Nephron progenitor cell (in vitro differentiated cells): ENCODE results near the gene PTPRU.

Experiments
- DNase-seq: peaks from one replicate; pipeline ENCODE4 v3.0.0; 2021
- H3K27ac Mint-ChIP-seq: 2 replicates; pipeline ENCODE4 v1.8.0; 2021; ENCODE audit warnings: mild to moderate bottlenecking, moderate library complexity, mixed read lengths
- H3K27me3 Mint-ChIP-seq: 2 replicates; pipeline ENCODE4 v1.8.0; 2021; ENCODE audit warnings: mild to moderate bottlenecking, low read depth, mixed read lengths; ENCODE audit not compliant: poor library complexity
- H3K36me3 Mint-ChIP-seq: 2 replicates; pipeline ENCODE4 v1.8.0; 2021; ENCODE audit warnings: low read depth, mixed read lengths
- H3K4me1 Mint-ChIP-seq: 2 replicates; pipeline ENCODE4 v1.8.0; 2021; ENCODE audit warnings: mixed read lengths
- H3K4me3 Mint-ChIP-seq: 2 replicates; pipeline ENCODE4 v1.8.0; 2021; ENCODE audit warnings: mild to moderate bottlenecking, moderate library complexity, mixed read lengths
- H3K9me3 Mint-ChIP-seq: 2 replicates; pipeline ENCODE4 v1.8.0; 2021; ENCODE audit warnings: mild to moderate bottlenecking, moderate library complexity, mixed read lengths
- CTCF ChIP-seq: fragments of 200-600 bp; sonication (generic); IDR thresholded peaks from 2 replicates; pipeline ENCODE4 v1.5.0; 2021; ENCODE audit warnings: antibody characterized with exemption

The PTPRU gene

GRCh38 chr1:29320156-29320940 is 84.0 kb downstream of the PTPRU start:
- H3K27ac Mint-ChIP-seq, result no peak overlapping the region
- no peak for DNase-seq
- H3K4me3 Mint-ChIP-seq, result no peak overlapping the region
- H3K4me1 Mint-ChIP-seq, result peaks cover 34% of the 10 kb centered on the region
- no peaks in the 10 kb centered on the region for H3K27me3 Mint-ChIP-seq
- H3K9me3 Mint-ChIP-seq, result no peaks in the 10 kb centered on the region
- TF ChIP-seq CTCF, result no peak
- H3K36me3 Mint-ChIP-seq, result peaks cover 33% of the 10 kb centered on the region

- Mint-ChIP-seq H3K9me3 (no peaks in the 10 kb centered on the region), H3K27me3 (no peaks in the 10 kb centered on the region), H3K36me3 (peaks cover 26% of the 10 kb centered on the region), H3K27ac (no peak overlapping the region), H3K4me1 (peaks cover 37% of the 10 kb centered on the region), H3K4me3 (no peak overlapping the region)
- TF ChIP-seq CTCF, result no peak
- DNase-seq, result no peak
Observed at GRCh38 chr1:29321176-29321575, 84.9 kb downstream of the PTPRU start.

- H3K36me3 Mint-ChIP-seq, result peaks cover 19% of the 10 kb centered on the region
- DNase-seq, result no peak
- no peaks in the 10 kb centered on the region for H3K27me3 Mint-ChIP-seq
- no peak overlapping the region for H3K4me3 Mint-ChIP-seq
- no peak for TF ChIP-seq CTCF
- peak overlapping the region; percentile 8 for H3K27ac Mint-ChIP-seq
- H3K4me1 Mint-ChIP-seq, result peaks cover 37% of the 10 kb centered on the region
- no peaks in the 10 kb centered on the region for H3K9me3 Mint-ChIP-seq
Observed at GRCh38 chr1:29322147-29322694, 85.9 kb downstream of the PTPRU start.

GRCh38 chr1:29322861-29323585 is 86.7 kb downstream of the PTPRU start:
- Mint-ChIP-seq H3K27ac (peak overlapping the region; percentile 8), H3K9me3 (no peaks in the 10 kb centered on the region)
- no peak for DNase-seq

GRCh38 chr1:29323636-29324035 is 87.3 kb downstream of the PTPRU start:
- DNase-seq, result no peak
- no peak overlapping the region for H3K4me3 Mint-ChIP-seq
- TF ChIP-seq CTCF, result no peak
- H3K36me3 Mint-ChIP-seq, result peaks cover 20% of the 10 kb centered on the region
- H3K4me1 Mint-ChIP-seq, result peaks cover 43% of the 10 kb centered on the region
- no peaks in the 10 kb centered on the region for H3K9me3 Mint-ChIP-seq
- H3K27me3 Mint-ChIP-seq, result no peaks in the 10 kb centered on the region
- no peak overlapping the region for H3K27ac Mint-ChIP-seq

More at GRCh38 chr1:29322861-29323585, 86.7 kb downstream of the PTPRU start:
- H3K4me3 Mint-ChIP-seq, result no peak overlapping the region
- peaks cover 42% of the 10 kb centered on the region for H3K4me1 Mint-ChIP-seq
- H3K27me3 Mint-ChIP-seq, result no peaks in the 10 kb centered on the region
- peaks cover 19% of the 10 kb centered on the region for H3K36me3 Mint-ChIP-seq
- no peak for TF ChIP-seq CTCF
